Urinary bladder (tissue), 4 donors: ENCODE data around the gene UGT1A9. TPM values are rescaled to one million over a fixed set of nuclear protein-coding genes. Genes with fewer than 3 reads are reported as not detected.

Experiments used
- DNase-seq: peaks from one replicate; pipeline ENCODE4 v3.0.0-alpha.2; 2015; ENCODE audit errors: extremely low spot score
- H3K27ac ChIP-seq: one replicate; pipeline ENCODE4 v1.5.1; 2013; ENCODE audit warnings: low read depth, mild to moderate bottlenecking, moderate library complexity
- H3K36me3 ChIP-seq: one replicate; pipeline ENCODE4 v1.6.1; 2013; ENCODE audit warnings: mild to moderate bottlenecking, moderate library complexity; ENCODE audit not compliant: insufficient read depth
- H3K4me1 ChIP-seq: one replicate; pipeline ENCODE4 v1.6.1; 2013; ENCODE audit warnings: mild to moderate bottlenecking, moderate library complexity; ENCODE audit not compliant: insufficient read depth
- H3K4me3 ChIP-seq: one replicate; pipeline ENCODE4 v1.5.1; 2013; ENCODE audit warnings: low read depth, low read length
- WGBS: extraction: QIAGEN DNeasy Blood & Tissue Kit; methylation state at CpG from one replicate; pipeline ENCODE4 v1.1.7; 2013; 5-methylcytosine and 5-hydroxymethylcytosine counted together
- polyA plus RNA-seq: library from polyadenylated mRNA; stranded (reverse); fragments of 200-250 nt; gene quantifications from one replicate; pipeline ENCODE4 v1.2.3, GENCODE V29; 2013
- total RNA-seq: library from RNA; depleted of rRNA; stranded (reverse); fragments of >200 nt; gene quantifications from one replicate; pipeline ENCODE4 v1.2.3, GENCODE V29; 2014
- donor health status: healthy with polysubstance abuse.
- donor health status: healthy.

Gene UGT1A9
- total and polyA plus RNA-seq, 2 donors: 0.16 TPM; not detected in 1

DNA sequence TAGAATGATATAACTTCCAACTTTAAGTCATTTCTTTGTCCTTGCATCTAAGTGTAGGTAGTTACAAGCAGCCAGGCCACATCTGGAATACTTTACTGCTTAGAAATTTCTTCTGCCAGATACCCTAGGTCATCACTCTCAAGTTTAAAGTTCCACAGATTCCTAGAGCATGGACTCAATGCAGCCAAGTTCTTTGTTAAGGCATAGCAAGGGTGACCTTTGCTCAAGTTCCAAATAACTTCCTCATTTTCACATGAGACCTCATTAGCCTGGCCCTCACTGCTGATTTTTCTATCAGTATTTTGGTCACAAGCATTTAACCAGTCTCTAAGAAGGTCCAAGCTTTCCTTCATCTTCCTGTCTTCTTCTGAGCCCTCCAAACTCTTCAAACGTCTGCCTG lies 7.8 kb upstream of the UGT1A9 start:
- Histone ChIP-seq H3K27ac (no peak overlapping the region), H3K4me3 (no peak overlapping the region), H3K4me1 (no peaks in the 10 kb centered on the region), H3K36me3 (no peaks in the 10 kb centered on the region)
- DNase-seq: no peak
- 45% methylated on average over 1 of the region's 1 CpG for WGBS

DNA sequence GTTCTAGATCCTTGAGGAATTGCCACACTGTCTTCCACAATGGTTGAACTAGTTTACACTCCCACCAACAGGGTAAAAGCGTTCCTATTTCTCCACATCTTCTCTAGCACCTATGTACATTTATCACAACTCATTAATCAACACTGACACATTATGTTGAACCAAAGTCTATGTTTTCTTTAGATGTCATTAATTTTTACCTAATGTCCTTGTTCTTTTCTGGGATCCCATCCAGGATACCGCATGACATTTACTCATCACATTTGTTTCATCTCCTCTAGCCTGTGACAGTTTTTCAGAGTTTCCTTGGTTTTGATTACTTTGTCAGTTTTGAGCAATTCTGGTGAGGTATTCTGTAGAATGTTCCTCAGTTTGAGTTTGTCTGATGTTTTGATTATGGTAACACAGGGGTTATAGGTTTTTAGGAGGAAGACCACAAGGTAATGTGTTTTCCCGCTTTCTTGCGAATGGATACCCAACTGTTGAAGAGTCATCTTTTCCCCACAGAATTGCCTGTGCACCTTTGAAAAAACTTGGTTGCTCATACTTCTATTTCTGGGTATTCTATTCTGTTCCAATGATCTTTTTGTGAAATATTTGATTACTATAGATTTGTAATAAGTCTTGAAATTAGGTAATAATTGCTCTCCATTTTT lies 3.0 kb upstream of the UGT1A9 start:
- DNase-seq: no peak
- WGBS: 92% methylated on average over 4 of the region's 4 CpGs

DNA sequence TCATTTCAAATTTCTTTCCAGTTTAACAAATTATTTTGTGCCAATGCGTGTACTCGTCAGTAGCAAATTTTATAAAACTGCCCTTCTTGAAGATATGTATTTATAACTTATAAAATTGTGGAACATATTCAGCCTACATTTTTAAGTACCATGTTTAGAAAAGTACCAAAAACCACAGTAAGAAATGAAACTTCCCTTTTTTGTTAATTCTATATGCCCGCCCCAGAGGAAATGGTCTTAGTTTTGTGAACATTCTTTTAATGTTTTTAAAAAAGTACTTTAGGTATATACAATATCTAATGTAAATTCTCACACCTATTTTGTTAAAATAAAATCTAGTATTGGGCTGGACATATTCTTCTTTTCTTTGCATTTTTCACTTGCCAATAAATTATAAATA lies 1.2 kb downstream of the UGT1A9 start:
- H3K27ac ChIP-seq: no peak overlapping the region
- no peaks in the 10 kb centered on the region for H3K36me3 ChIP-seq
- WGBS: 89% methylated on average over 3 of the region's 3 CpGs
- no peak overlapping the region for H3K4me3 ChIP-seq
- no peaks in the 10 kb centered on the region for H3K4me1 ChIP-seq
- DNase-seq: no peak

More for the DNA sequence above, 3.0 kb upstream of the UGT1A9 start:
- no peak overlapping the region for H3K4me3 ChIP-seq
- no peak overlapping the region for H3K27ac ChIP-seq
- no peaks in the 10 kb centered on the region for H3K36me3 ChIP-seq
- H3K4me1 ChIP-seq: no peaks in the 10 kb centered on the region

DNA sequence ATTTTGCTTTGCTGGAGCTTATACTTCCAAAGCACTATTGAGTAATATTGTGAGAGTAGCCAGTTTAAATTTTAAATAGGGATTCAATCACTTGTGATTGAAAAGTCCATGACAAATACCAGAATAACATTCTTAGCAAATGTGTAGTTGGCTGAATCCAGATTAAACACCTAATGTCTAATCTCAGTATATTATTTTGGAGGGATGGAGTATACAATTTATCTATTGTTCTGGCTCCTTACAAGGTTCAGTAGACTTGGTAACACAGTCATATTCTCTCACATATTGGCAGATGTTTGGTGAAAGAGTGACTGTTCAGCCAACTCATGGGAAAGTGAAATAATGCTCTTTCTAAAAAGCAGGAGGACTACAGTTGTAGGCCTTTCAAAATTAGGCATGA lies 2.2 kb downstream of the UGT1A9 start:
- H3K4me1 ChIP-seq: no peaks in the 10 kb centered on the region
- H3K36me3 ChIP-seq: no peaks in the 10 kb centered on the region
- H3K4me3 ChIP-seq: no peak overlapping the region
- H3K27ac ChIP-seq: no peak overlapping the region
- DNase-seq: no peak

DNA sequence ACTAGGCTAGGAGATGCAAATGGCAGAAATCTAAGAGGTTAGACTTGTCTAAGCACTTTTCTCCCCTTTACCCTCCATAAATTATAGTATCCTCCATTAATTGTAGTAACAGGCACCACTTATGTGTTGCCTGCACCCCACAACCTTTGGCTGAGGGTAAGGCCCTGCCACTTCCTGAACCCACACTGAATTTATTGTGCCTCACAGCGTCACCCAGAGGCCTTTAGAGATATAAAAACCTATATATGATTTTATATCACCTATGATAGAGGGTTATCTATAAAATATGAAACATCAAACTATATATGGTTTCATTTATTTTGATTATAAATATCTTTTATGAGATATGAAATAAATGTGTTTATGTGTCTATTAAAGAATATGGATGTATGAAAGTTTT lies 2.6 kb downstream of the UGT1A9 start:
- H3K36me3 ChIP-seq: no peaks in the 10 kb centered on the region
- H3K27ac ChIP-seq: no peak overlapping the region
- no peak for DNase-seq
- 39% methylated on average over 1 of the region's 1 CpG for WGBS
- no peak overlapping the region for H3K4me3 ChIP-seq
- H3K4me1 ChIP-seq: no peaks in the 10 kb centered on the region

DNA sequence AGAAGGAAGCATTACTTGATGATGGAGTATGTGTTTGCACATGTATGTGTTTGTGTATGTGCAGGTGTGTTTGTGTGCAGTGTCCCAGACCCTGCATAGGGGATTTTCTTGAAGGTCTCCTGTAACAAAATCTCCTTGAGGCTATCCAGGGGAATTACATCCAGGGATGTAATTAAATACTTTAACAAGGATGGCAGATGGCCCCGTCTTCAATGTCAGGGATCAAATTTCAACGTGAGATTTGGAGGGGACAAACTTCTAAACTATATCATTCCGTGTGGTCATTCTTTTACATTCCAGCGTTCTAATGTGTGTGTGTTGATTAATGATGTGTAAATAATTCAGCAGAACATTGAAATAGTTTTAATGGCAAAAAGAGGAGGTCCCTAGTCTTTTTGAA lies 3.3 kb downstream of the UGT1A9 start:
- 24% methylated on average over 4 of the region's 4 CpGs for WGBS

DNA sequence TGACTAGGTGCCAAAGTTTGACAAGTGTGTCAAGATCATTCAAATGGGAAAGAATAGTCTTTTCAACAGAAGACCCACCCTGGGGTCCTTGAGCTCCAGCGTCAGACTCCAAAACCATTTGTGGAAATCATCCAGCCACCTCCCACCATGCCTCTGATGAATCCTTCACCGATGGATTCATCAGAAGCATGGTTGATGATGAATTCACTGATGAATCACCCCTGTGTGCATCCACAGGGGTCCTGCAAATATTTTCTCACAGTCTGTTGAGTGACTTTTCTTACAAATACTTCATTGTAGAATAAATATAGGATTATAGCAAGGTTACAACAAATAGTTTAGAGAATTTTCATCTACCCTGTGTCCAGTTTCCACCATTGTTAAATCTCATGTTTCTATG lies 4.3 kb downstream of the UGT1A9 start:
- H3K4me1 ChIP-seq: no peaks in the 10 kb centered on the region
- DNase-seq: no peak
- 84% methylated on average over 2 of the region's 2 CpGs for WGBS

More for the DNA sequence above, 3.3 kb downstream of the UGT1A9 start:
- no peaks in the 10 kb centered on the region for H3K4me1 ChIP-seq
- H3K27ac ChIP-seq: no peak overlapping the region
- no peaks in the 10 kb centered on the region for H3K36me3 ChIP-seq
- H3K4me3 ChIP-seq: no peak overlapping the region
- DNase-seq: no peak

DNA sequence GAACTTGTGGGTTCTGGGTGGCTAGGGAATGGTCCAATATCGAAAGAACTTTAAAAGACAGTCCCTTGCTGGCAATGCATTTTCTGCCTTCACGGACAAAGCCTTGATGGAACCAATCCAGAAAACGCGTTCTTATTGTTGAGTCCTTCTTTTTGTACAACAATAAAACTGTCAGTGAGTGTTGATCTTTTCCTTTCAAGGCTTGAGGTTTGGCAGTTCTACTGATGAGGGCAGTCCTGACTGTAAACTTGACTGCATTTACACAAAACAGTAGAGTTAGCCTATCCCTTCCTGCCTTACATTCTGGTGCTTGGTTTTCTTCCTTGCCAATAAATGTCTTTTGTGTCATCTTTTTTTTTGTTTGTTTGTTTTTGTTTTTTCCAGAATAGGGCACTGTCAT lies 7.5 kb downstream of the UGT1A9 start:
- DNase-seq: no peak
- H3K4me1 ChIP-seq: no peaks in the 10 kb centered on the region
- no peaks in the 10 kb centered on the region for H3K36me3 ChIP-seq
- WGBS: 44% methylated on average over 4 of the region's 4 CpGs
- no peak overlapping the region for H3K4me3 ChIP-seq
- no peak overlapping the region for H3K27ac ChIP-seq

More for the DNA sequence above, 4.3 kb downstream of the UGT1A9 start:
- no peak overlapping the region for H3K4me3 ChIP-seq
- no peaks in the 10 kb centered on the region for H3K36me3 ChIP-seq
- no peak overlapping the region for H3K27ac ChIP-seq

DNA sequence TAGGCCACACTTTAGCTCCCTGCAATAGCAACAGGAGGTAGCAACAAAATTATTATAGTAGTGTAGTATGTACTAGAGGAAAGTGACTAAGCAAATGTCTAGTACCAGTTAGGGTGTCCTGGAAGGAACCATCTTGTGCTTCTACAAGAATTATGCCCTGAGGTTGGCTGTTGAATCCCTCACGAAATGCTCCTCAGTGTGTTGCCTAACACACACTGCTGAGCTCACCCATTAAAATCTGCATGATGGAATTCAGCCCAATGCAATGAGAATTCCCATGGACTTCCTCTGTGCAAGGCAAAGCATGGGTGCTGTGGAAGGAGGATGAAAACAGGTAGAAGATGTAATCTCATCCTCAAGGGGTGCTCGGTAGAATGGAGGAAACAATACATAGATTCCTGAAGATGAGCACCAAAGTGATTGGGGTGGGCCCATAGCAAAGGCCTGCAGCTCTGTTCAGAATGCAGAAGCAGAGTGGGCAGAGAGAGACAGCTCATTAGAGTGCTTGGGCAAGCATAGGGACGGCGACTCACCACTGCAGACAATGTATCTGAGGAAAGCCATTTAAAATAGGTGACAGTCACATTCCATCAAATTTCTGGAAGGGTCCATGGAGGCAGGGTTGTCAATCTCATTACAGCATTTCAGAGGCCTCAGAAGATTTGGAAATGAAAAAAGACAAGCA lies 8.8 kb downstream of the UGT1A9 start:
- no peaks in the 10 kb centered on the region for H3K36me3 ChIP-seq
- WGBS: 81% methylated on average over 4 of the region's 4 CpGs
- no peak overlapping the region for H3K27ac ChIP-seq
- H3K4me3 ChIP-seq: no peak overlapping the region
- no peak for DNase-seq
- H3K4me1 ChIP-seq: no peaks in the 10 kb centered on the region

DNA sequence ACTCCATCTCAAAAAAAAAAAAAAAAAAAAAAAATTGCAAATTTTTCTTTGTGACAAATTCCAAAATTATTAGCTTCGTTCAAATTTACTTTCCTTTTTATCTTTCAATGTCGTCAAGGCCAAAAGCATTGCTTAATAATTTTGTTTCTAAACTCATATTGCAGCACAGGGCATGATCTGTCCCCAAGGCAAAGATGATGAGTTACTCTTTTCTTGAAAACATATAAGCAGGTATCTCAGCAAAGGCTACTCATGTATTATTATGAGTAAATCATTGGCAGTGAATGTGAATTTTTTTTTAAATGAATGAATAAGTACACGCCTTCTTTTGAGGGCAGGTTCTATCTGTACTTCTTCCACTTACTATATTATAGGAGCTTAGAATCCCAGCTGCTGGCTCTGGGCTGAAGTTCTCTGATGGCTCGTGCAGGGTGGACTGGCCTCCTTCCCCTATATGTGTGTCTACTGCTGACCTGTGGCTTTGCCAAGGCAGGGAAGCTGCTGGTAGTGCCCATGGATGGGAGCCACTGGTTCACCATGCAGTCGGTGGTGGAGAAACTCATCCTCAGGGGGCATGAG lies 9.9 kb downstream of the UGT1A9 start, which contains the start of gene UGT1A7:
Gene UGT1A7, plus strand, starts transcription at position 381 of the 579 bp plus-strand sequence. Its CDS starts 37 bp downstream, at position 418.
- Histone ChIP-seq H3K27ac (no peak within 1 kb of the TSS), H3K4me1 (no peaks in the 10 kb centered on the region), H3K36me3 (no peaks in the 10 kb centered on the region), H3K4me3 (no peak within 1 kb of the TSS)
- DNase-seq: no peak
- 79% methylated on average over 5 of the region's 5 CpGs for WGBS

DNA sequence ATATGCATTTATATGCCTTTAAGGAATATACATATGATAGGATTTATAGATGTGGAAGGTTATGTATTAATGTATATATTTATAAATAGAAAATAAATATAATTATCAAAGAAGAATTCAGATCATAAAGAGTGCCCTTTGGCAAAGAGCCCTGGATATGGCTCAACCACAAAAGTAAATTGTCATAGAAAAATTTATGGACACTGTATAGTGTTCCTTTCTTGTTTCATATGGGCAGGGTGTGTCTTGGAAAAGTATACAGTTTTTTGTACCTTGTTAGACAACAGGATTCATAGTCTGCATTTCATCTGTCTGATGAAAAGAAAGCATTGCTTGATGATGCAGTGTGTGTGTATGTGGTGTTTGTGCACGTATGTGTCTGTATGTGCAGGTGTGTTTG lies 12.9 kb downstream of the UGT1A9 start:
- DNase-seq: no peak
- H3K4me1 ChIP-seq: no peaks in the 10 kb centered on the region
- H3K27ac ChIP-seq: no peak overlapping the region
- 68% methylated on average over 1 of the region's 1 CpG for WGBS
- H3K4me3 ChIP-seq: no peak overlapping the region
- no peaks in the 10 kb centered on the region for H3K36me3 ChIP-seq

DNA sequence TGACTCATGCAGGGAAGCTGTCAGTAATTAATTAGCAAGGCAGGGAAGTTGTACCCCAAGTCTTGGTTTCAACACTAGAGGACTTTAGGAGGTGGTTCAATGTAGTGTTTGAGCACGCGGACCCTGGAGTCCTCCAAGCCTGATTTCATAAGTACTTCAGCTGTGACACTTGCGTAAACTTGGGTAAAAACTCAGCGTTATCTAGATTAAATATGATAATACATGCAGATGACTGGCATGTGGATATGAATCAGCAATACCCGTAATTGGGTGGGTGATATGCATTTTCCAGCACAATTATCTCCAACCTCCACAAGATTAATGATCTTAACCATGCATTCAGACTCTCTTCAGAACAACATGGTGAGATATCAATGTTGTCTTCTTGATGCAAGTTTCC lies 15.2 kb downstream of the UGT1A9 start:
- no peak overlapping the region for H3K4me3 ChIP-seq
- DNase-seq: no peak
- WGBS: 81% methylated on average over 5 of the region's 5 CpGs
- no peak overlapping the region for H3K27ac ChIP-seq
- H3K36me3 ChIP-seq: no peaks in the 10 kb centered on the region
- H3K4me1 ChIP-seq: no peaks in the 10 kb centered on the region

DNA sequence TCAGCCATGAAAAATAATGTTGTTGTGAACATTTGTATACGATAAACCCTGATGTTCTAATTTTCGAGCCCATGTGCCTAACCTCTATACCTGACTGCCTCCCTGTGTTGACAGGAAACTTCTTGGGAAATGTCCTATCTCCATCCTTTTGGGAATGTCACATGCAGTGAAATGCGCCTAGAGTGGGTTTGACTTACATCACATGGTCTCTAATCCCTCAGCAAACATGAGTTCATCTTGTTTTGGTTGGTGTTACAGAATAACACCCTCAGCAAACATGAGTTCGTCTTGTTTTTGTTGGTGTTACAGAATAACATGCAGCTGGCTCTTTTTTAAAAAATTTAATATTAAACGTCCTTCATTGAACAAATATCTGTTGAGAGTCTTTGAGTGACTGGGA lies 16.6 kb downstream of the UGT1A9 start:
- H3K4me1 ChIP-seq: no peaks in the 10 kb centered on the region
- no peak overlapping the region for H3K27ac ChIP-seq
- DNase-seq: no peak
- H3K36me3 ChIP-seq: no peaks in the 10 kb centered on the region
- no peak overlapping the region for H3K4me3 ChIP-seq
- WGBS: 82% methylated on average over 5 of the region's 5 CpGs

DNA sequence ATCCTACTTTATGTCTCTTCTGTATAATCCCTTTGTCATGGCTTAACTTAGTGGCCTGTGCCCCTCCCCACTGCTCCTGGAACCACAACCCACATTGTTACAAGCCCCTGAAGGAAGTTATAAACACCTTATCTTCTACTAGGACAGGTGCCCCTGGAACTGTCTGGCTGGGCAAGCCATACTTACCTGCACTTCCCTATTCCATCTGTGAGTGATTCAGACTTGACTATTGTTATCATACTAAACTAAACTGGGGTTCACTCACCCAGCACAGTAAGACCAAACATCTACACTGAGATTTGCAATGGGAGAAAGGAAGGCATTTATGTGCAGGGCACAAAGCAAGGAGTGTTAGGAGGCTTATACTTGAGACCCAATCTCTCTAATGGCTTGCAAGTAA lies 17.3 kb downstream of the UGT1A9 start:
- Histone ChIP-seq H3K27ac (no peak overlapping the region), H3K4me3 (no peak overlapping the region), H3K4me1 (no peaks in the 10 kb centered on the region), H3K36me3 (no peaks in the 10 kb centered on the region)
- no peak for DNase-seq
